Hepatocyte (in vitro differentiated cells): Measurements from ENCODE around the gene SVOP.

Experiments
- EZH2 ChIP-seq: fragments of 200-600 bp; sonication (generic); IDR thresholded peaks from 2 replicates; pipeline ENCODE4 v1.6.1; 2016; ENCODE audit warnings: antibody characterized with exemption, mild to moderate bottlenecking, borderline replicate concordance
- EZH2phosphoT487 ChIP-seq: fragments of 200-600 bp; sonication (generic); IDR thresholded peaks from one replicate; pipeline ENCODE4 v1.6.1; 2018; ENCODE audit warnings: antibody characterized with exemption, mild to moderate bottlenecking, low read depth, moderate library complexity; ENCODE audit not compliant: unreplicated experiment, severe bottlenecking
- TF ChIP-seq, protein P1 (sequence below): fragments of 200-600 bp; sonication (generic); IDR thresholded peaks from 2 replicates; pipeline ENCODE4 v1.5.1; 2016; ENCODE audit warnings: antibody characterized with exemption, mild to moderate bottlenecking; ENCODE audit not compliant: poor library complexity

DNA sequence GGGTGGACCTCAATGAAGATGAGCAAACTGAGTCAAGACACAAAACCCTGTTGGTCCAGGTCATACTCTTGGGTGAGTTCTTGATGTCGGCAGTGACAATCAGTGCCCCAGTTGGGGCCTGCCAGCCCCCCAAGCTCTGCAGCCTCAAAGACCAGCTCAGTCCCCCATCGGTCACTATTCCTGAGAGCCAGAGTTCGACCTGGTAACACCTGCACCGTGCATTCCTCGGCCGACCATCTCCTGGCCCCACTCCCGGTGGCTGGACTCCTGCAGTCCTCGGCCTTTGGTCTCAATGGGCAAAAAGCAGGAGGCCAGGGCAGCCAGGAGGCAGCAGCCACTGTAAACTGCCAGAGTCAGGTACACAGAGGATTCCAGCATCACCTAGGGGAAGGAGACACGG is 108.5 kb downstream of the SVOP start:
- TF ChIP-seq, protein P1, sequence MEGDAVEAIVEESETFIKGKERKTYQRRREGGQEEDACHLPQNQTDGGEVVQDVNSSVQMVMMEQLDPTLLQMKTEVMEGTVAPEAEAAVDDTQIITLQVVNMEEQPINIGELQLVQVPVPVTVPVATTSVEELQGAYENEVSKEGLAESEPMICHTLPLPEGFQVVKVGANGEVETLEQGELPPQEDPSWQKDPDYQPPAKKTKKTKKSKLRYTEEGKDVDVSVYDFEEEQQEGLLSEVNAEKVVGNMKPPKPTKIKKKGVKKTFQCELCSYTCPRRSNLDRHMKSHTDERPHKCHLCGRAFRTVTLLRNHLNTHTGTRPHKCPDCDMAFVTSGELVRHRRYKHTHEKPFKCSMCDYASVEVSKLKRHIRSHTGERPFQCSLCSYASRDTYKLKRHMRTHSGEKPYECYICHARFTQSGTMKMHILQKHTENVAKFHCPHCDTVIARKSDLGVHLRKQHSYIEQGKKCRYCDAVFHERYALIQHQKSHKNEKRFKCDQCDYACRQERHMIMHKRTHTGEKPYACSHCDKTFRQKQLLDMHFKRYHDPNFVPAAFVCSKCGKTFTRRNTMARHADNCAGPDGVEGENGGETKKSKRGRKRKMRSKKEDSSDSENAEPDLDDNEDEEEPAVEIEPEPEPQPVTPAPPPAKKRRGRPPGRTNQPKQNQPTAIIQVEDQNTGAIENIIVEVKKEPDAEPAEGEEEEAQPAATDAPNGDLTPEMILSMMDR: no peak
- no peak for TF ChIP-seq EZH2
- TF ChIP-seq EZH2phosphoT487: no peak
